A673 (cell line): ENCODE measurements around the gene CPNE5.

Experiments used
- CTCF ChIP-seq: fragments of 300-800, 200-600 bp; sonication (generic); conservative IDR thresholded peaks from 2 replicates; pipeline ENCODE4 v1.5.1; 2017; ENCODE audit warnings: low read depth, mild to moderate bottlenecking, antibody characterized with exemption, low read length, moderate library complexity, mixed read lengths
- EZH2 ChIP-seq: fragments of 200-600 bp; sonication (generic); IDR thresholded peaks from 2 replicates; pipeline ENCODE4 v1.6.1; 2017; ENCODE audit warnings: borderline replicate concordance, low read depth, mild to moderate bottlenecking, mixed read lengths, antibody characterized with exemption, low read length; ENCODE audit not compliant: poor library complexity, severe bottlenecking

GRCh38 chr6:36746251-36746650 is 93.0 kb downstream of the CPNE5 start:
- TF ChIP-seq CTCF: no peak
- no peak for TF ChIP-seq EZH2
